Measurements from ENCODE around the gene ZNF608. TPM values are rescaled to one million over a fixed set of nuclear protein-coding genes. Genes with fewer than 3 reads are reported as not detected.

The ZNF608 gene
- total and polyA plus RNA-seq, 8 donors, result 5.5 to 386 (median 22.9) TPM

DNA sequence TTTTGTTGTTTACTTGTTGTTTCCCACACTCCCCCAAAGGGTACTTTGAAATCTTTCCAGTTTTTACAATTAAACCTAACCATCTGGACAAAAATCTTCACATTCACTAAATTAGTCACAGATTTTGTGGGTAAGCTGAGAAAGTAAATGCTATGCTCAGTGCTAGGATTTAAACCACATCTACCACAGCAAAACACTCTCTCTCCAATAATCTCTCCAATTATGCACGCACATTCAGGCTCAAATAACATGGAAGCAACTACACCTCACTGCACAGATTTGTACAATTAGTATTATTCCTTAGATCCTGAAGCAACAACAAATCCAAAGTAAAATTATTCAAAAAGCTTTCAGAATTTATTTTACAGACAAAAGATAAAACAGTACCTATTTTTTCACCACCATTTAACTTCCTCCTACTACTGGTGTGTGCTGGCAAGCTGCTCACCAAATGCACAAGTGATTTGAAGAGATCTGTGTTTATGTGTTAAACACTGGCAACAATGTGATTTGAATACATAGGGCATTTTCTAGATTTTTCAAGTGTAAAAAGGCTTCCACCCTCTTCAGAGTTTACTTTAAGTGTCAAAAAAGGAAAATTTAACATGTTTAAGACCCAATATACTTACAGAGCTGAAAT is 16.6 kb downstream of the ZNF608 start:
- no peaks in the 10 kb centered on the region for H3K36me3 ChIP-seq
- intact Hi-C loops (cut with DNase I; ENCODE audit: low total_unique reads), result no loop called here
- peaks cover 12 to 69% (median 42%) of the 10 kb centered on the region in 4 donors for H3K4me1 ChIP-seq
- TF ChIP-seq POLR2A (IDR thresholded peaks at IDR 0.05), result no peak
- TF ChIP-seq, protein P1, sequence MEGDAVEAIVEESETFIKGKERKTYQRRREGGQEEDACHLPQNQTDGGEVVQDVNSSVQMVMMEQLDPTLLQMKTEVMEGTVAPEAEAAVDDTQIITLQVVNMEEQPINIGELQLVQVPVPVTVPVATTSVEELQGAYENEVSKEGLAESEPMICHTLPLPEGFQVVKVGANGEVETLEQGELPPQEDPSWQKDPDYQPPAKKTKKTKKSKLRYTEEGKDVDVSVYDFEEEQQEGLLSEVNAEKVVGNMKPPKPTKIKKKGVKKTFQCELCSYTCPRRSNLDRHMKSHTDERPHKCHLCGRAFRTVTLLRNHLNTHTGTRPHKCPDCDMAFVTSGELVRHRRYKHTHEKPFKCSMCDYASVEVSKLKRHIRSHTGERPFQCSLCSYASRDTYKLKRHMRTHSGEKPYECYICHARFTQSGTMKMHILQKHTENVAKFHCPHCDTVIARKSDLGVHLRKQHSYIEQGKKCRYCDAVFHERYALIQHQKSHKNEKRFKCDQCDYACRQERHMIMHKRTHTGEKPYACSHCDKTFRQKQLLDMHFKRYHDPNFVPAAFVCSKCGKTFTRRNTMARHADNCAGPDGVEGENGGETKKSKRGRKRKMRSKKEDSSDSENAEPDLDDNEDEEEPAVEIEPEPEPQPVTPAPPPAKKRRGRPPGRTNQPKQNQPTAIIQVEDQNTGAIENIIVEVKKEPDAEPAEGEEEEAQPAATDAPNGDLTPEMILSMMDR (IDR thresholded peaks at IDR 0.05), result no peak
- TF ChIP-seq POLR2AphosphoS5 (IDR thresholded peaks at IDR 0.05), result no peak
- TF ChIP-seq EP300 (IDR thresholded peaks at IDR 0.05), result no peak
- H3K27me3 ChIP-seq, result no peaks in the 10 kb centered on the region
- no peak overlapping the region for H3K4me3 ChIP-seq
- 78 to 88% (median 85%) methylated on average over 1 of the region's 1 CpG for WGBS, 5 donors
- no peaks in the 10 kb centered on the region for H3K9me3 ChIP-seq
- DNase-seq, result no peak
- H3K27ac ChIP-seq, result no peak overlapping the region

- no peaks in the 10 kb centered on the region for H3K27me3 ChIP-seq
- H3K27ac ChIP-seq, result no peak overlapping the region
- intact Hi-C loops (cut with DNase I; ENCODE audit: low total_unique reads), result no loop called here
- H3K4me1 ChIP-seq, result peaks cover 8 to 60% (median 37%) of the 10 kb centered on the region in 4 donors
- no peak for DNase-seq
- no peaks in the 10 kb centered on the region for H3K9me3 ChIP-seq
- no peak overlapping the region for H3K4me3 ChIP-seq
- H3K36me3 ChIP-seq, result no peaks in the 10 kb centered on the region
- 92 to 96% (median 94%) methylated on average over 5 of the region's 5 CpGs for WGBS, 5 donors
- TF ChIP-seq POLR2A (IDR thresholded peaks at IDR 0.05), result no peak
- no peak for TF ChIP-seq EP300 (IDR thresholded peaks at IDR 0.05)
- TF ChIP-seq POLR2AphosphoS5 (IDR thresholded peaks at IDR 0.05), result no peak
- TF ChIP-seq, protein P1 (IDR thresholded peaks at IDR 0.05), result no peak
Observed at GRCh38 chr5:124728968-124729332, 17.5 kb downstream of the ZNF608 start.

- Histone ChIP-seq H3K4me1 (peaks cover 8 to 58% (median 35%) of the 10 kb centered on the region in 4 donors), H3K4me3 (no peak overlapping the region), H3K36me3 (no peaks in the 10 kb centered on the region), H3K9me3 (no peaks in the 10 kb centered on the region), H3K27ac (no peak overlapping the region), H3K27me3 (no peaks in the 10 kb centered on the region)
- intact Hi-C loops (cut with DNase I; ENCODE audit: low total_unique reads), result no loop called here
- no peak for DNase-seq
- TF ChIP-seq POLR2AphosphoS5 (IDR thresholded peaks at IDR 0.05) (no peak), POLR2A (IDR thresholded peaks at IDR 0.05) (no peak), EP300 (IDR thresholded peaks at IDR 0.05) (no peak)
- TF ChIP-seq, protein P1 (IDR thresholded peaks at IDR 0.05), result no peak
- WGBS, 5 donors, result 85 to 94% (median 89%) methylated on average over 5 of the region's 5 CpGs
Observed at GRCh38 chr5:124728331-124728967, 18.0 kb downstream of the ZNF608 start.

- intact Hi-C loops (cut with DNase I; ENCODE audit: low total_unique reads), result no loop called here
- no peaks in the 10 kb centered on the region for H3K9me3 ChIP-seq
- H3K4me1 ChIP-seq, result peaks cover 0 to 42% (median 24%) of the 10 kb centered on the region in 4 donors
- no peaks in the 10 kb centered on the region for H3K36me3 ChIP-seq
- H3K4me3 ChIP-seq, result no peak overlapping the region
- H3K27ac ChIP-seq, result no peak overlapping the region
- 79 to 93% (median 83%) methylated on average over 5 of the region's 5 CpGs for WGBS, 5 donors
- no peak for DNase-seq
- TF ChIP-seq, protein P1 (IDR thresholded peaks at IDR 0.05), result no peak
- TF ChIP-seq POLR2AphosphoS5 (IDR thresholded peaks at IDR 0.05), result no peak
- no peak for TF ChIP-seq EP300 (IDR thresholded peaks at IDR 0.05)
- TF ChIP-seq POLR2A (IDR thresholded peaks at IDR 0.05), result no peak
- no peaks in the 10 kb centered on the region for H3K27me3 ChIP-seq
Observed at GRCh38 chr5:124726631-124727362, 19.6 kb downstream of the ZNF608 start.
